ENCODE data around the gene LRRTM1.

The LRRTM1 gene

GRCh38 chr2:80338794-80339193 lies 34.2 kb upstream of the LRRTM1 start (continued):
- no peak for TF ChIP-seq TSHZ2 (CRISPR knock-in tag; IDR thresholded peaks at IDR 0.05)
- TF ChIP-seq ZFP3 (CRISPR knock-in tag; IDR thresholded peaks at IDR 0.05) = no peak
- TF ChIP-seq ARNTL (CRISPR knock-in tag; IDR thresholded peaks at IDR 0.05; ENCODE audit: borderline replicate concordance, low read depth) = no peak
- TF ChIP-seq OSR1 (CRISPR knock-in tag; IDR thresholded peaks at IDR 0.05) = no peak
- no peak for TF ChIP-seq CSRNP3 (CRISPR knock-in tag; IDR thresholded peaks at IDR 0.05)
- TF ChIP-seq TOX (CRISPR knock-in tag; IDR thresholded peaks at IDR 0.05; ENCODE audit: borderline replicate concordance) = no peak
- TF ChIP-seq ESRRG (CRISPR knock-in tag; IDR thresholded peaks at IDR 0.05) = no peak
- no peak for TF ChIP-seq ZNF70 (CRISPR knock-in tag; IDR thresholded peaks at IDR 0.05)
- TF ChIP-seq ZFP30 (CRISPR knock-in tag; IDR thresholded peaks at IDR 0.05) = no peak
- TF ChIP-seq ZC3H10 (CRISPR knock-in tag; IDR thresholded peaks at IDR 0.05) = no peak

GRCh38 chr2:80335411-80335810 lies 30.9 kb upstream of the LRRTM1 start:
- no peak for ATAC-seq
- no peak for TF ChIP-seq OSR1 (CRISPR knock-in tag; IDR thresholded peaks at IDR 0.05)
- no peak for TF ChIP-seq ZC3H10 (CRISPR knock-in tag; IDR thresholded peaks at IDR 0.05)
- TF ChIP-seq GLIS3 (CRISPR knock-in tag; IDR thresholded peaks at IDR 0.05) = no peak
- no peak for TF ChIP-seq ZFP30 (CRISPR knock-in tag; IDR thresholded peaks at IDR 0.05)
- no peak for TF ChIP-seq TSHZ2 (CRISPR knock-in tag; IDR thresholded peaks at IDR 0.05)
- no peak for TF ChIP-seq TOX (CRISPR knock-in tag; IDR thresholded peaks at IDR 0.05; ENCODE audit: borderline replicate concordance)
- TF ChIP-seq SNAI2 (CRISPR knock-in tag; IDR thresholded peaks at IDR 0.05) = no peak
- TF ChIP-seq CSRNP3 (CRISPR knock-in tag; IDR thresholded peaks at IDR 0.05) = no peak
- no peak for TF ChIP-seq PPARA (CRISPR knock-in tag; IDR thresholded peaks at IDR 0.05; ENCODE audit: borderline replicate concordance)
- no peak for TF ChIP-seq RARB (CRISPR knock-in tag; IDR thresholded peaks at IDR 0.05)
- TF ChIP-seq ZNF565 (CRISPR knock-in tag; conservative IDR thresholded peaks at IDR 0.05; ENCODE audit: low read depth) = no peak
- TF ChIP-seq ISL1 (CRISPR knock-in tag; IDR thresholded peaks at IDR 0.05) = no peak

GRCh38 chr2:80333886-80334285 lies 29.3 kb upstream of the LRRTM1 start:
- ATAC-seq = no peak
- TF ChIP-seq ZC3H10 (CRISPR knock-in tag; IDR thresholded peaks at IDR 0.05) = no peak
- no peak for TF ChIP-seq POU6F1 (CRISPR knock-in tag; IDR thresholded peaks at IDR 0.05; ENCODE audit: borderline replicate concordance, low read depth)
- TF ChIP-seq GLIS3 (CRISPR knock-in tag; IDR thresholded peaks at IDR 0.05) = no peak
- no peak for TF ChIP-seq PPARA (CRISPR knock-in tag; IDR thresholded peaks at IDR 0.05; ENCODE audit: borderline replicate concordance)
